Middle frontal gyrus (tissue), 1 donor: ENCODE results near the gene MOAP1.
"Not testable (repeated sequence)": the region's sequence is repeated elsewhere in the genome, so short reads cannot be mapped to it uniquely, and the experiment has no call there.

ENCODE experiments used
- DNase-seq: peaks from one replicate; pipeline ENCODE4 v3.0.0-alpha.2; 2015; ENCODE audit warnings: low spot score; ENCODE audit errors: extremely low spot score

Gene MOAP1

GRCh38 chr14:93148979-93149378 is 35.7 kb downstream of the MOAP1 start:
- DNase-seq, result no peak

GRCh38 chr14:93146119-93146518 is 38.6 kb downstream of the MOAP1 start:
- DNase-seq, result no peak

- DNase-seq, result no peak
These were observed 41.6 kb downstream of the MOAP1 start for GRCh38 chr14:93142854-93143652.

- DNase-seq, result no peak
These were observed 46.8 kb downstream of the MOAP1 start for GRCh38 chr14:93137864-93138263.

GRCh38 chr14:93136508-93136907 is 48.2 kb downstream of the MOAP1 start:
- DNase-seq, result not testable (repeated sequence)

GRCh38 chr14:93136009-93136408 is 48.7 kb downstream of the MOAP1 start:
- DNase-seq, result no peak

- no peak for DNase-seq
These were observed 49.3 kb downstream of the MOAP1 start for GRCh38 chr14:93135399-93135798.

- no peak for DNase-seq
These were observed 51.2 kb downstream of the MOAP1 start for GRCh38 chr14:93133464-93133863.

GRCh38 chr14:93132472-93133065 is 52.1 kb downstream of the MOAP1 start:
- DNase-seq, result no peak
